Tibial artery (tissue), 4 donors: Measurements from ENCODE around the gene PERCC1.

Source experiments
- DNase-seq, 2 donors: peaks; one replicate each; pipeline ENCODE4 v3.0.0-alpha.2; 2019
- H3K27ac ChIP-seq, 2 donors: fragments of 200-600 bp; sonication (generic) in 1 of 2; 1 replicate in 1 of 2; 2 replicates in 1 of 2; pipeline ENCODE4 v1.5.1; 2018 to 2019; ENCODE audit warnings: mild to moderate bottlenecking in 1 of 2
- H3K27me3 ChIP-seq, 2 donors: fragments of 200-600 bp; sonication (generic) in 1 of 2; one replicate each; pipeline versions ENCODE4 v1.5.1 to v1.6.0; 2016 to 2019
- H3K36me3 ChIP-seq, 3 donors: fragments of 200-600 bp; sonication (generic) in 2 of 3; one replicate each; pipeline ENCODE4 v1.5.1; 2016 to 2019; ENCODE audit warnings: mild to moderate bottlenecking in 2 of 3
- H3K4me1 ChIP-seq, 4 donors: fragments of 200-600 bp; sonication (generic) in 2 of 4; 1 replicate in 3 of 4; 2 replicates in 1 of 4; pipeline ENCODE4 v1.5.1; 2016 to 2019
- H3K4me3 ChIP-seq, 2 donors: fragments of 200-600 bp; sonication (generic) in 1 of 2; 1 replicate in 1 of 2; 2 replicates in 1 of 2; pipeline ENCODE4 v1.5.1; 2018 to 2019; ENCODE audit warnings: mild to moderate bottlenecking in 2 of 2
- H3K9me3 ChIP-seq, 3 donors: fragments of 200-600 bp; sonication (generic) in 1 of 3; one replicate each; pipeline ENCODE4 v1.5.1; 2016 to 2019
- intact Hi-C: fragments of 100-400 bp; cut with DNase I; formaldehyde crosslinking; loops from one replicate; pipeline ENCODE4 v1.15.0; 2023; ENCODE audit warnings: low total_unique reads
- TF ChIP-seq, protein P1 (sequence below), 2 experiments: fragments of 200-600 bp in 1 of 2; fragments of 450-650 bp in 1 of 2; IDR thresholded peaks; one replicate each; pipeline ENCODE4 v1.5.1; 2017 to 2019; ENCODE audit warnings: antibody characterized with exemption in 2 of 2, mild to moderate bottlenecking in 1 of 2, moderate library complexity in 1 of 2

Gene PERCC1

DNA sequence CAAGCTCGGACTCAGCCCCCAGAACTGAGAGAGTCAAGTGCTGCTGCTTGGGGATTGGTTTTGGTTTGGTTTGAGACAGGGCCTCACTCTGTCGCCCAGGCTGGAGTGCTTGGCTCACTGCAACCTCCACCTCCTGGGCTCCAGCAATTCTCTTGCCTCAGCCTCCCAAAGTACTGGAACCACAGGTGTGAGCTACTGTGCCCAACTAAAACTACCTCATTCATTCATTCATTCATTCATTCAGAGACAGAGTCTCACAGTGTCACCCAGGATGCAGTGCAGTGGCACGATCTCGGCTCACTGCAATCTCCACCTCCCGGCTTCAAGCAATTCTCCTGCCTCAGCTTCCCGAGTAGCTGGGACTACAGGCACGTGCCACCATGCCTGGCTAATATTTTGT lies 41.1 kb upstream of the PERCC1 start:
- Histone ChIP-seq H3K27ac (no peak overlapping the region), H3K9me3 (no peaks in the 10 kb centered on the region), H3K27me3 (no peaks in the 10 kb centered on the region), H3K36me3 (peaks cover 54 to 99% (median 77%) of the 10 kb centered on the region in 3 donors), H3K4me3 (no peak overlapping the region), H3K4me1 (no peaks in the 10 kb centered on the region)
- intact Hi-C loops = no loop called here
- TF ChIP-seq, protein P1, sequence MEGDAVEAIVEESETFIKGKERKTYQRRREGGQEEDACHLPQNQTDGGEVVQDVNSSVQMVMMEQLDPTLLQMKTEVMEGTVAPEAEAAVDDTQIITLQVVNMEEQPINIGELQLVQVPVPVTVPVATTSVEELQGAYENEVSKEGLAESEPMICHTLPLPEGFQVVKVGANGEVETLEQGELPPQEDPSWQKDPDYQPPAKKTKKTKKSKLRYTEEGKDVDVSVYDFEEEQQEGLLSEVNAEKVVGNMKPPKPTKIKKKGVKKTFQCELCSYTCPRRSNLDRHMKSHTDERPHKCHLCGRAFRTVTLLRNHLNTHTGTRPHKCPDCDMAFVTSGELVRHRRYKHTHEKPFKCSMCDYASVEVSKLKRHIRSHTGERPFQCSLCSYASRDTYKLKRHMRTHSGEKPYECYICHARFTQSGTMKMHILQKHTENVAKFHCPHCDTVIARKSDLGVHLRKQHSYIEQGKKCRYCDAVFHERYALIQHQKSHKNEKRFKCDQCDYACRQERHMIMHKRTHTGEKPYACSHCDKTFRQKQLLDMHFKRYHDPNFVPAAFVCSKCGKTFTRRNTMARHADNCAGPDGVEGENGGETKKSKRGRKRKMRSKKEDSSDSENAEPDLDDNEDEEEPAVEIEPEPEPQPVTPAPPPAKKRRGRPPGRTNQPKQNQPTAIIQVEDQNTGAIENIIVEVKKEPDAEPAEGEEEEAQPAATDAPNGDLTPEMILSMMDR (IDR thresholded peaks at IDR 0.05) = no peak
- DNase-seq = no peak

DNA sequence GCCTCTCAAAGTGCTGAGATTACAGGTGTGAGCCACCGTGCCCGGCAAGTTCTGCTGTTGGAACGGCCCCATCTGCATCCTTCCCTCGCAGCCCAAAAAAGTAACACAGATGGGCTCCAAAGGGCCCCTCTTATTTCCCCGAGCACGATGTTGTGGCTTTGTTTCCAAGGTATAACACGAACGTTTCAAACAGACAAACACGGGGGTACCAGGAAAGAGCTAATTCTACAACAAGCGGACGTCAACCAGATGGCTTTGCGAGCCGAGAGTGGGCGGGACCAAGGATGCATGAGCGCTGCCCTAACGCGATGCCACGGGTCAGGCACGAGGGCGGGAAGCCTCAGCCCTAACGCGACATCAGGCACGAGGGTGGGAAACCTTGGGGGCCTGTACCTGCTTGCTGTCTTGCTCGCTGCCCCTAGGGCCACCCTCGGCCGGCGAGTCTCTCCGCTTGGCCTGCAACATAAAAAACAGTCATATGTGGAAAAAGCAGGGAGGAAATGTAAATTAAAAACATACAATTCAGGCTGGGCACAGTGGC lies 40.6 kb upstream of the PERCC1 start:
- no peak overlapping the region for H3K27ac ChIP-seq

DNA sequence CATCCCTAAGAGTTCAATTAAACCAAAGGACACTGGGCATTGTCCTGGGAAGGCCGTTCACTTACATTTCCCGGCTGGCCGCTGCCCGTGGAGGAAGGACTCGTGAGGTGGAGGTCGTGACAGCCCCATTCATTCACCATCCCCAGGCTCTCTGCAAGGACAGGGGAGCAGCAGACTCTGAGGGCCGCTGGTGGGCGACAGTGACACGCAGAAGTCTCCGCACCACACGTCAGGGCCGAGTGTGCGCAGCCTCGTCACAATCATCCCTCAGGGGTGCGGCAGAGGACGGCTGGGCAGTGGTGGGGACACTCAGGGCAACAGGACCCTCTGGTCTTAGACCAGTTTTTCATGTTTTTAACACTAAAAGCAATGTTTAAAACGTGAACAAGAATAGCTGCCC lies 38.1 kb upstream of the PERCC1 start:
- peaks cover 56 to 96% (median 80%) of the 10 kb centered on the region in 3 donors for H3K36me3 ChIP-seq
- TF ChIP-seq, protein P1 (IDR thresholded peaks at IDR 0.05) = no peak
- intact Hi-C loops = no loop called here

More for the DNA sequence above, 40.6 kb upstream of the PERCC1 start:
- H3K36me3 ChIP-seq = peaks cover 52 to 98% (median 71%) of the 10 kb centered on the region in 3 donors
- no peaks in the 10 kb centered on the region for H3K9me3 ChIP-seq
- H3K27me3 ChIP-seq = no peaks in the 10 kb centered on the region
- no peak overlapping the region for H3K4me3 ChIP-seq
- intact Hi-C loops = no loop called here
- H3K4me1 ChIP-seq = no peaks in the 10 kb centered on the region
- no peak for DNase-seq
- TF ChIP-seq, protein P1 (IDR thresholded peaks at IDR 0.05) = no peak

DNA sequence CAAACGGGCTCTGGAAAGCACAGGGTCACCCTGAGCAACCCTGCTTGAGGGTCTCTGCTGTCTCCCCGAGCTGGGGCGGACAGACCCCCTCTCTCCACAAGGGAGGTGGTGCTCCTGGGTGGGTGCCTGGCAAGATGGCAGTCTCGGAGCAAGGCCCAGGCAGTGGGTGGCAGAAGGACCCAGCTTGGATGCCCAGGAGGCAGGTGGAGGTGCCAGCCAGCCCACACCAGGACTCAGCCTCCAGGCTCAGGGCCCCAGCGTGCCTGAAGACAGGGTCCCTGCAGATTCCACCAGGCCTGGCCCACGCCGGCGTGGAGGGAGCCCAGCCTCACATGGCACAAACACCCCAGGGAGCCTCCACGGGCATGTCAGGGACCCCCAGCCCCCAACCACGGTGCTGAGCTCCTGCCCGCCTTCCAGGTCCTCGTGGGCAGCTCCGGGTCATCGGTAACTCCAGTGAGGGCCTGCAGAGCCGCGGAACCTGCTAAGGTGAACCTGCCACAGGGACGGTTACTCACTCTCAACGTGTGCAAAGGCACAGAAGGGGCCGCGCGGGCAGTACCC lies 37.2 kb upstream of the PERCC1 start:
- H3K36me3 ChIP-seq = peaks cover 58 to 96% (median 79%) of the 10 kb centered on the region in 3 donors
- intact Hi-C loops = no loop called here

More for the DNA sequence above, 38.1 kb upstream of the PERCC1 start:
- Histone ChIP-seq H3K4me3 (no peak overlapping the region), H3K27ac (no peak overlapping the region), H3K4me1 (no peaks in the 10 kb centered on the region), H3K9me3 (no peaks in the 10 kb centered on the region), H3K27me3 (no peaks in the 10 kb centered on the region)
- DNase-seq = no peak

DNA sequence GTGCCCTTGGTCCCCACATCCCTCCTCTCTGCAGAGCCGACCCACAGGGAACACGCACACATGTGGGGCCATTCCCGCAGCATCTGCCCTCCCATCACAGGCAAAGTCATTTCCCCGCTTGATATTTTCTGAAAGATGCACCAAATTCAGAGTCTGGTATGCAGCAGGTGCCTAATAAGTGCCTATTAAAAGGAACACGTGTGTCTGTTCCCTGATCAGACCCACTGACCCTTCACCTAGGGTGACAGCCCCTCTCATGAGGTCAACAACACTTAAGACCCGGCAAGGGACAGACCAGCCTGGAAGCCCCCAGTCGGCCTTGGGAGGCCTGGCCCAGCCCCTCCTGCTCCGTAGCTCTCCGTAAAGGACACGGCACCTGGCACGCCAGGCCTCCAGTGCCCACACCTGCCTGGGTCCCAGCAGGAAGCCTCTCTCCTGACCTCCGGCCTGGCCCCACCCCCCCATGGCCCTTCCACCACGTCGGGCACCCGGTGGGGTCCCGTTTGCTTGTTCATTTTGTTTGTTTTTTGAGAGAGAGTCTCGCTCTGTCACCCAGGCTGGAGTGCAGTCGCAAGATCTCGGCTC lies 36.4 kb upstream of the PERCC1 start:
- no peak for DNase-seq
- Histone ChIP-seq H3K4me1 (no peaks in the 10 kb centered on the region), H3K27me3 (no peaks in the 10 kb centered on the region), H3K36me3 (peaks cover 60 to 96% (median 79%) of the 10 kb centered on the region in 3 donors), H3K27ac (no peak overlapping the region), H3K9me3 (no peaks in the 10 kb centered on the region), H3K4me3 (no peak overlapping the region)
- intact Hi-C loops = no loop called here
- TF ChIP-seq, protein P1 (IDR thresholded peaks at IDR 0.05) = no peak

More for the DNA sequence above, 37.2 kb upstream of the PERCC1 start:
- TF ChIP-seq, protein P1 (IDR thresholded peaks at IDR 0.05) = no peak
- DNase-seq = no peak
- H3K4me1 ChIP-seq = no peaks in the 10 kb centered on the region
- no peak overlapping the region for H3K4me3 ChIP-seq
- H3K9me3 ChIP-seq = no peaks in the 10 kb centered on the region
- no peaks in the 10 kb centered on the region for H3K27me3 ChIP-seq
- no peak overlapping the region for H3K27ac ChIP-seq
